H9 (cell line): ENCODE data around the gene BPIFA3. TPM values are rescaled to one million over a fixed set of nuclear protein-coding genes. Genes with fewer than 3 reads are reported as not detected.

Source experiments
- DNase-seq: peaks from one replicate; pipeline ENCODE4 v3.0.0-alpha.2; 2017
- H2AFZ ChIP-seq: one replicate; pipeline ENCODE4 v1.6.1; 2013; ENCODE audit warnings: mild to moderate bottlenecking, low read length, control low read depth, moderate library complexity
- H2AK5ac ChIP-seq: 2 replicates; pipeline ENCODE4 v1.6.1; 2013; ENCODE audit warnings: low read length, control low read depth, mixed read lengths; ENCODE audit not compliant: insufficient read length
- H2BK120ac ChIP-seq: one replicate; pipeline ENCODE4 v1.6.1; 2013; ENCODE audit warnings: low read depth, mild to moderate bottlenecking, low read length, control low read depth, inconsistent platforms; ENCODE audit not compliant: poor library complexity, severe bottlenecking
- H2BK12ac ChIP-seq: 2 replicates; pipeline ENCODE4 v1.6.1; 2013; ENCODE audit warnings: low read length, control low read depth, mixed read lengths, low read depth; ENCODE audit not compliant: insufficient read length
- H2BK15ac ChIP-seq: 2 replicates; pipeline ENCODE4 v1.6.1; 2013; ENCODE audit warnings: low read depth, low read length, control low read depth
- H2BK20ac ChIP-seq: one replicate; pipeline ENCODE4 v1.6.1; 2013; ENCODE audit warnings: low read depth, mild to moderate bottlenecking, low read length, control low read depth, inconsistent platforms; ENCODE audit not compliant: poor library complexity, severe bottlenecking
- H2BK5ac ChIP-seq: 2 replicates; pipeline ENCODE4 v1.6.1; 2013; ENCODE audit warnings: low read length, control low read depth, mixed read lengths; ENCODE audit not compliant: insufficient read length
- H3K14ac ChIP-seq: 2 replicates; pipeline ENCODE4 v1.6.1; 2013; ENCODE audit warnings: low read length, control low read depth; ENCODE audit not compliant: insufficient read depth
- H3K18ac ChIP-seq: 2 replicates; pipeline ENCODE4 v1.6.1; 2013; ENCODE audit warnings: low read depth, mild to moderate bottlenecking, mixed read lengths, low read length, control low read depth; ENCODE audit not compliant: insufficient read length
- H3K23ac ChIP-seq: 2 replicates; pipeline ENCODE4 v1.6.1; 2013; ENCODE audit warnings: low read length, control low read depth, mixed read lengths, low read depth; ENCODE audit not compliant: insufficient read length
- H3K23me2 ChIP-seq: 2 replicates; pipeline ENCODE4 v1.6.1; 2013; ENCODE audit warnings: low read depth, mild to moderate bottlenecking, mixed read lengths, low read length, control low read depth; ENCODE audit not compliant: insufficient read length, poor library complexity, severe bottlenecking
- H3K27ac ChIP-seq: 2 replicates; pipeline ENCODE4 v1.5.1; 2013; ENCODE audit warnings: low read length, control low read depth, mixed read lengths, low read depth; ENCODE audit not compliant: insufficient read length
- H3K27me3 ChIP-seq: 2 replicates; pipeline ENCODE4 v1.6.1; 2013; ENCODE audit warnings: low read length, control low read depth, inconsistent platforms; ENCODE audit not compliant: insufficient read depth
- H3K4ac ChIP-seq: 2 replicates; pipeline ENCODE4 v1.6.1; 2013; ENCODE audit warnings: low read depth, mild to moderate bottlenecking, control low read depth, inconsistent platforms, low read length, moderate library complexity
- H3K4me1 ChIP-seq: 2 replicates; pipeline ENCODE4 v1.6.1; 2013; ENCODE audit warnings: low read length, control low read depth, inconsistent platforms; ENCODE audit not compliant: insufficient read depth
- H3K4me2 ChIP-seq: 2 replicates; pipeline ENCODE4 v1.6.1; 2013; ENCODE audit warnings: low read length, control low read depth, mixed read lengths; ENCODE audit not compliant: insufficient read length, insufficient read depth
- H3K56ac ChIP-seq: 2 replicates; pipeline ENCODE4 v1.6.1; 2013; ENCODE audit warnings: low read depth, mild to moderate bottlenecking, mixed read lengths, low read length, control low read depth; ENCODE audit not compliant: insufficient read length
- H3K79me1 ChIP-seq: 2 replicates; pipeline ENCODE4 v1.6.1; 2013; ENCODE audit warnings: low read depth, mild to moderate bottlenecking, moderate library complexity, low read length, control low read depth, inconsistent platforms; ENCODE audit not compliant: insufficient read depth, poor library complexity, severe bottlenecking
- H3K79me2 ChIP-seq: 2 replicates; pipeline ENCODE4 v1.6.1; 2013; ENCODE audit warnings: low read length, control low read depth, inconsistent platforms; ENCODE audit not compliant: insufficient read depth
- H3K9ac ChIP-seq: 2 replicates; pipeline ENCODE4 v1.6.1; 2013; ENCODE audit warnings: low read length, control low read depth, mixed read lengths; ENCODE audit not compliant: insufficient read length; ENCODE audit errors: extremely low read depth
- H3K9me3 ChIP-seq: one replicate; pipeline ENCODE4 v1.6.1; 2013; ENCODE audit warnings: low read depth, low read length, inconsistent platforms; ENCODE audit not compliant: control insufficient read depth
- H3T11ph ChIP-seq: one replicate; pipeline ENCODE4 v1.6.1; 2013; ENCODE audit warnings: mild to moderate bottlenecking, low read length, control low read depth, inconsistent platforms
- H4K20me1 ChIP-seq: one replicate; pipeline ENCODE4 v1.6.1; 2013; ENCODE audit not compliant: control insufficient read depth, insufficient read length, insufficient read depth
- H4K5ac ChIP-seq: 2 replicates; pipeline ENCODE4 v1.6.1; 2013; ENCODE audit warnings: low read depth, mild to moderate bottlenecking, mixed read lengths, low read length, control low read depth; ENCODE audit not compliant: insufficient read length
- H4K8ac ChIP-seq: replicated peaks from 2 replicates; pipeline ENCODE4 v1.6.1; 2013; ENCODE audit warnings: low read length, control low read depth, mixed read lengths, low read depth; ENCODE audit not compliant: insufficient read length
- H4K91ac ChIP-seq: 2 replicates; pipeline ENCODE4 v1.6.1; 2013; ENCODE audit warnings: low read depth, mild to moderate bottlenecking, moderate library complexity, mixed read lengths, low read length, control low read depth; ENCODE audit not compliant: insufficient read length
- H3K27ac Mint-ChIP-seq, 3 experiments: 2 replicates in 2 of 3; 3 replicates in 1 of 3; pipeline ENCODE4 v1.8.0; 2020 to 2021; ENCODE audit warnings: mixed read lengths in 3 of 3, mild to moderate bottlenecking in 1 of 3, moderate library complexity in 1 of 3
- H3K27me3 Mint-ChIP-seq: 2 replicates; pipeline ENCODE4 v1.8.0; 2021; ENCODE audit warnings: low read depth, mild to moderate bottlenecking, moderate library complexity, mixed read lengths
- H3K36me3 Mint-ChIP-seq, 3 experiments: 2 replicates in 2 of 3; 3 replicates in 1 of 3; pipeline ENCODE4 v1.8.0; 2020 to 2021; ENCODE audit warnings: low read depth in 3 of 3, mixed read lengths in 3 of 3; ENCODE audit not compliant: insufficient read depth in 1 of 3
- H3K4me1 Mint-ChIP-seq, 2 experiments: 2 replicates each; pipeline ENCODE4 v1.8.0; 2020; ENCODE audit warnings: mixed read lengths in 2 of 2
- H3K4me3 Mint-ChIP-seq, 2 experiments: 2 replicates in 1 of 2; 3 replicates in 1 of 2; pipeline ENCODE4 v1.8.0; 2020 to 2021; ENCODE audit warnings: mild to moderate bottlenecking in 2 of 2, mixed read lengths in 2 of 2, moderate library complexity in 1 of 2
- H3K9me3 Mint-ChIP-seq, 2 experiments: 2 replicates in 1 of 2; 3 replicates in 1 of 2; pipeline ENCODE4 v1.8.0; 2020; ENCODE audit warnings: mild to moderate bottlenecking in 2 of 2, mixed read lengths in 2 of 2, moderate library complexity in 1 of 2
- CTCF ChIP-seq: fragments of 200-600 bp; sonication (generic); conservative IDR thresholded peaks from 3 replicates; pipeline ENCODE4 v1.8.0; 2021; ENCODE audit warnings: antibody characterized with exemption, mild to moderate bottlenecking
- WGBS: extraction: QIAGEN DNeasy Blood & Tissue Kit; methylation state at CpG from one replicate; pipeline ENCODE4 v1.1.7; 2013; ENCODE audit warnings: missing lambda C conversion rate, low lambda C conversion rate, mixed read lengths; ENCODE audit not compliant: insufficient read length; ENCODE audit errors: extremely low coverage; 5-methylcytosine and 5-hydroxymethylcytosine counted together
- total RNA-seq: library from RNA; stranded (reverse); gene quantifications from 2 replicates; pipeline ENCODE4 v1.2.1, GENCODE V29; 2021

Gene BPIFA3
- total RNA-seq, 1 experiment from 2014 or later, result not detected

DNA sequence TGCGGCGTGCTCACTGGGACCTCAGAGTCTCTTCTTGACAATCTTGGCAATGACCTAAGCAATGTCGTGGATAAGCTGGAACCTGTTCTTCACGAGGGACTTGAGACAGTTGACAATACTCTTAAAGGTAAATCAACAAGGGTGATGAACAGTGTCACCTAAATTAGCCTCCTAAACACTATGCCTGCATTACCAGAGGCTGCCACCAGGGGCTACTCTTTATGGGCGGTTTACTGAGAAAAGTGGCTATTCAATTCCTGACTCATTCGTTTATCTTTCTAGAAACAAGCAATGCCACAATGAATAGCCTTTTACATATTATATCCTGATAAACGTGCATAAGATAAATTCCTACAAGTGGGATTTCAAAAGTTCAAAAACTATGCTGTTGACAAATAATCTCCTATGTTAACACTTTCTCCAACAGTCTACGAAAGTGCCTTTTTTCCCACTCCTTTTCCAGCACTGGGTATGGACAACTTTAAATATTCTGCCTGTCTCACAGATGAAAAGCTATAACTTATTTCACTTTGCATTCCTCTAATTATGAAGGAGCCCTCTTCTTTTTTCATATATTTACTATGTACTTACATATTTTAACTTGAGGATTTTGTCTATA, 47.9 kb upstream of the BPIFA3 start:
- no peak overlapping the region for H3K18ac ChIP-seq
- H2BK120ac ChIP-seq, result no peak overlapping the region
- WGBS, result no CpG with 5 or more reads among the region's 8 CpGs
- no peaks in the 10 kb centered on the region for H3K9me3 ChIP-seq
- H2BK15ac ChIP-seq, result no peak overlapping the region
- H4K5ac ChIP-seq, result no peak overlapping the region
- DNase-seq, result no peak
- H3K27ac Mint-ChIP-seq, result no peak overlapping the region
- peaks cover 27 to 32% of the 10 kb centered on the region in 2 experiments for H3K9me3 Mint-ChIP-seq
- no peak overlapping the region for H4K91ac ChIP-seq
- peaks cover 1 to 8% (median 7%) of the 10 kb centered on the region in 3 experiments; a peak in 5 of 7 replicates for H3K36me3 Mint-ChIP-seq
- no peak overlapping the region for H3K4ac ChIP-seq
- no peak overlapping the region for H4K8ac ChIP-seq
- H3K4me1 ChIP-seq, result no peaks in the 10 kb centered on the region
- H2AFZ ChIP-seq, result no peak overlapping the region
- no peak overlapping the region for H2BK20ac ChIP-seq
- no peak overlapping the region for H2AK5ac ChIP-seq
- H3K23ac ChIP-seq, result no peak overlapping the region
- H3K4me1 Mint-ChIP-seq, result no peaks in the 10 kb centered on the region
- H2BK12ac ChIP-seq, result no peak overlapping the region
- H3K79me2 ChIP-seq, result no peaks in the 10 kb centered on the region
- TF ChIP-seq CTCF, result peak; percentile 91
- H3K9ac ChIP-seq, result no peak overlapping the region
- no peak overlapping the region for H3K4me2 ChIP-seq
- no peaks in the 10 kb centered on the region for H3K23me2 ChIP-seq
- H3K27me3 ChIP-seq, result no peaks in the 10 kb centered on the region
- H4K20me1 ChIP-seq, result no peaks in the 10 kb centered on the region
- no peaks in the 10 kb centered on the region for H3K79me1 ChIP-seq
- H3K14ac ChIP-seq, result no peak overlapping the region
- no peak overlapping the region for H3T11ph ChIP-seq
- H3K4me3 Mint-ChIP-seq, result no peak overlapping the region
- H2BK5ac ChIP-seq, result no peak overlapping the region
- H3K27me3 Mint-ChIP-seq, result peaks cover 11% of the 10 kb centered on the region
- H3K27ac ChIP-seq, result no peak overlapping the region
- no peak overlapping the region for H3K56ac ChIP-seq
